GM12878 (cell line): ENCODE results near the gene NNAT. TPM values are rescaled to one million over a fixed set of nuclear protein-coding genes. Genes with fewer than 3 reads are reported as not detected.

Experiments
- ATAC-seq: fragments of 200-7000 bp; cut with Tn5 transposase; 3 replicates; pipeline ENCODE4 v1.9.1; 2020; ENCODE audit warnings: mild to moderate bottlenecking, moderate library complexity
- BruUV-seq: library from RNA; stranded (reverse); fragments of 400-500 nt; replicated peaks from 2 replicates; lab custom pipeline; 2021; lab: Mats Ljungman, UMichigan
- CTCF ChIA-PET: fragments of 300-600 bp; sonication (Branson Sonifier 250); formaldehyde crosslinking; extraction: SDS; loops from one replicate; lab custom pipeline; 2021; ENCODE audit warnings: inconsistent platforms; lab: Yijun Ruan, JAX
- POLR2A ChIA-PET: fragments of 350-600 bp; formaldehyde crosslinking; extraction: SDS; loops from one replicate; lab custom pipeline; 2021; ENCODE audit warnings: inconsistent platforms; lab: Charles Lee
- RAD21 ChIA-PET: fragments of 300-600 bp; sonication (Branson Sonifier 250); formaldehyde crosslinking; loops from one replicate; lab custom pipeline; 2023; ENCODE audit warnings: antibody characterized with exemption; ENCODE audit not compliant: unreplicated experiment; lab: Charles Lee
- SMC1A ChIA-PET: fragments of 300-600 bp; sonication (Branson Sonifier 250); formaldehyde crosslinking; loops from one replicate; lab custom pipeline; 2023; ENCODE audit not compliant: unreplicated experiment, uncharacterized antibody; lab: Charles Lee
- DNase-seq: peaks from one replicate; pipeline ENCODE4 v3.0.0-alpha.2; 2011; ENCODE audit warnings: low read depth, low spot score
- FAIRE-seq: peaks from 3 replicates; lab custom pipeline; 2011; peaks lifted over from hg19 to GRCh38; lab: Jason Lieb, UNC
- H2AFZ ChIP-seq: 2 replicates; pipeline ENCODE4 v1.6.0; 2011; ENCODE audit warnings: low read depth, low read length, control low read depth; ENCODE audit not compliant: control insufficient read depth
- H3K27ac ChIP-seq: 2 replicates; pipeline ENCODE4 v1.5.1; 2011; ENCODE audit warnings: control low read depth; ENCODE audit not compliant: control insufficient read depth, insufficient read depth
- H3K27me3 ChIP-seq, 2 experiments: replicated peaks in 1 of 2; 2 replicates each; pipeline versions ENCODE4 v1.6.0 to v1.6.1; 2011; ENCODE audit warnings: low read length in 1 of 2; ENCODE audit not compliant: control insufficient read depth in 2 of 2, insufficient read depth in 2 of 2
- H3K36me3 ChIP-seq, 2 experiments: 2 replicates each; pipeline ENCODE4 v1.5.1; 2011; ENCODE audit warnings: low read length in 1 of 2; ENCODE audit not compliant: control insufficient read depth in 2 of 2, insufficient read depth in 2 of 2
- H3K4me1 ChIP-seq: 2 replicates; pipeline ENCODE4 v1.6.1; 2011; ENCODE audit warnings: mild to moderate bottlenecking, low read length, moderate library complexity, mixed read lengths; ENCODE audit not compliant: control insufficient read depth, insufficient read depth
- H3K4me2 ChIP-seq: 2 replicates; pipeline ENCODE4 v1.6.0; 2011; ENCODE audit warnings: control low read depth; ENCODE audit not compliant: control insufficient read depth, insufficient read depth
- H3K4me3 ChIP-seq: fragments of 200-600 bp; sonication (generic); 2 replicates; pipeline ENCODE4 v1.5.1; 2016
- H3K79me2 ChIP-seq: 2 replicates; pipeline ENCODE4 v1.6.0; 2011; ENCODE audit warnings: low read length; ENCODE audit not compliant: control insufficient read depth, insufficient read depth
- H3K9ac ChIP-seq: 2 replicates; pipeline ENCODE4 v1.8.0; 2011; ENCODE audit warnings: low read length, control low read depth, mixed read lengths; ENCODE audit not compliant: control insufficient read depth, insufficient read depth
- H3K9me3 ChIP-seq: replicated peaks from 3 replicates; pipeline ENCODE4 v1.5.1; 2011; ENCODE audit warnings: mild to moderate bottlenecking, low read length; ENCODE audit not compliant: control insufficient read depth, insufficient read depth
- H4K20me1 ChIP-seq: 2 replicates; pipeline ENCODE4 v1.6.0; 2011; ENCODE audit not compliant: control insufficient read depth, insufficient read depth
- BCL11A ChIP-seq: IDR thresholded peaks from 2 replicates; pipeline ENCODE4 v1.6.1; 2011; ENCODE audit warnings: low read depth, low read length
- CEBPB ChIP-seq, 2 experiments: fragments of 150-350 bp in 1 of 2; IDR thresholded peaks; 2 replicates each; pipeline ENCODE4 v1.6.1; 2012 to 2014; ENCODE audit warnings: low read depth in 2 of 2, low read length in 2 of 2, borderline replicate concordance in 1 of 2, inconsistent platforms in 1 of 2
- CHD1 ChIP-seq: IDR thresholded peaks from 2 replicates; pipeline ENCODE4 v1.6.1; 2012; ENCODE audit warnings: low read depth, low read length, improper control_type of control experiment
- HDAC2 ChIP-seq: fragments of 200-600 bp; sonication (generic); IDR thresholded peaks from 2 replicates; pipeline ENCODE4 v1.6.1; 2017
- IRF4 ChIP-seq: IDR thresholded peaks from 2 replicates; pipeline ENCODE4 v1.6.1; 2011; ENCODE audit warnings: low read depth, low read length
- JUNB ChIP-seq: IDR thresholded peaks from 2 replicates; pipeline ENCODE4 v1.6.1; 2016; ENCODE audit warnings: antibody characterized with exemption, mild to moderate bottlenecking
- MEF2A ChIP-seq: IDR thresholded peaks from 2 replicates; pipeline ENCODE4 v1.6.1; 2011; ENCODE audit warnings: low read depth, mild to moderate bottlenecking, low read length, moderate library complexity; ENCODE audit not compliant: insufficient read depth
- MXI1 ChIP-seq: fragments of 150-350 bp; IDR thresholded peaks from 2 replicates; pipeline ENCODE4 v1.6.1; 2011; ENCODE audit warnings: low read depth, mild to moderate bottlenecking, inconsistent platforms, low read length, improper control_type of control experiment
- MYB ChIP-seq: fragments of 150-350 bp; IDR thresholded peaks from 2 replicates; pipeline ENCODE4 v1.6.1; 2014; ENCODE audit warnings: mild to moderate bottlenecking, low read depth, low read length, borderline replicate concordance
- NBN ChIP-seq: fragments of 450-650 bp; IDR thresholded peaks from 2 replicates; pipeline ENCODE4 v1.6.1; 2016
- RAD21 ChIP-seq: IDR thresholded peaks from 2 replicates; pipeline ENCODE4 v1.6.1; 2011; ENCODE audit warnings: mild to moderate bottlenecking, low read depth, low read length, moderate library complexity; ENCODE audit not compliant: insufficient read depth
- STAT1 ChIP-seq: fragments of 450-650 bp; conservative IDR thresholded peaks from 2 replicates; pipeline ENCODE4 v1.6.1; 2014; ENCODE audit warnings: antibody characterized with exemption, mild to moderate bottlenecking
- TBL1XR1 ChIP-seq: IDR thresholded peaks from 2 replicates; pipeline ENCODE4 v1.6.1; 2012; ENCODE audit warnings: low read depth, low read length, improper control_type of control experiment
- ZNF24 ChIP-seq: fragments of 450-650 bp; IDR thresholded peaks from 2 replicates; pipeline ENCODE4 v1.6.1; 2017; ENCODE audit warnings: antibody characterized with exemption, mild to moderate bottlenecking
- ZZZ3 ChIP-seq: IDR thresholded peaks from 2 replicates; pipeline ENCODE4 v1.6.1; 2011; ENCODE audit warnings: low read depth; ENCODE audit not compliant: control insufficient read depth, insufficient read length
- WGBS: methylation state at CpG from one replicate; pipeline ENCODE4 v1.1.6; 2016; ENCODE audit warnings: low lambda C conversion rate; ENCODE audit not compliant: insufficient replicate concordance, insufficient coverage; ENCODE audit errors: missing lambda C conversion rate; 5-methylcytosine and 5-hydroxymethylcytosine counted together
- in situ Hi-C: fragments of 300-500 bp; cut with MboI; formaldehyde crosslinking; loops from 9 replicates; pipeline ENCODE4 v1.14.3; 2018; ENCODE audit warnings: mixed read lengths
- intact Hi-C: fragments of 100-400 bp; cut with micrococcal nuclease; formaldehyde crosslinking; loops from one replicate; pipeline ENCODE4 v1.14.2; 2022; ENCODE audit not compliant: unreplicated experiment
- polyA plus RNA-seq, 11 experiments: library from polyadenylated mRNA; depleted of rRNA in 4 of 11; unstranded in 6 of 11; stranded (reverse) in 5 of 11; fragments of >200 nt; fragmentation: Nextera tagmentation in 4 of 11; fragmentation: Illumina TruSeq in 1 of 11; extraction: Ambion mirVana in 4 of 11; extraction: Trizol in 1 of 11; gene quantifications; 1 replicate in 1 of 11; 2 replicates in 10 of 11; pipeline versions ENCODE4 v1.2.1 to v1.2.3, GENCODE V29; 2011 to 2016; ENCODE audit warnings: inconsistent platforms in 2 of 11, missing spikeins in 2 of 11, low read depth in 1 of 11
- total RNA-seq, 4 experiments: library from RNA; depleted of rRNA in 3 of 4; stranded (reverse); fragments of >200 nt in 3 of 4; fragmentation: Illumina TruSeq in 1 of 4; extraction: Trizol in 1 of 4; gene quantifications; 2 replicates each; pipeline versions ENCODE4 v1.2.1 to v1.2.3, GENCODE V29; 2013 to 2021
- TF ChIP-seq, protein P1 (sequence below): fragments of 450-650 bp; conservative IDR thresholded peaks from 2 replicates; pipeline ENCODE4 v1.6.1; 2017; ENCODE audit warnings: mild to moderate bottlenecking, moderate library complexity

The NNAT gene
- total and polyA plus RNA-seq, 10 of the 15 experiments (the other 5 are each of a cell fraction or from before 2014, with no cell fraction given) = 0.22 to 0.99 (median 0.42) TPM; not detected in 7

DNA sequence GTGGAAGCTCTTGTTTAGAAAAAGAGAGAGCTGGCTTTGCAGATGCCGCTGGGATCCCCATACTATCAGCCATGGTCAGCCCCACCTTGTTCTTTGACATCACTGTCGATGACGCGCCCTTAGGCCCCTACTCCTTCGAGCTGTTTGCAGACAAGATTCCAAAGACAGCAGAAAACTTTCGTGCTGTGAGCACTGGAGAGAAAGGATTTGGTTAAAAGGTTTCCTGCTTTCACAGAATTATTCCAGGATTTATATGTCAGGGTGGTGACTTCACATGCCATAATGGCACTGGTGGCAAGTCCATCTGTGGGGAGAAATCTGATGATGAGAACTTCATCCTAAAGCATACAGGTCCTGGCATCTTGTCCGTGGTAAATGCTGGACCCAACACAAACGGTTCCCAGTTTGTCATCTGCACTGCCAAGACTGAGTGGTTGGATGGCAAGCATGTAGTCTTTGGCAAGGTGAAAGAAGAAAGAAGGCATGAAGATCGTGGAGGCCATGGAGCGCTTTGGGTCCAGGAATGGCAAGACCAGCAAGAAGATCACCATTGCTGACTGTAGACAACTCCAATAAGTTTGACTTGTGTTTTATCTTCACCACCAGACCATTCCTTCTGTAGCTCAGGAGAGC lies 9.0 kb downstream of the NNAT start:
- POLR2A ChIA-PET = no interaction called here
- Histone ChIP-seq H3K9ac (no peak overlapping the region), H3K4me1 (peaks cover 21% of the 10 kb centered on the region)
- in situ Hi-C loops = loop anchor here (5.0 kb wide), 3 partner anchors 138 to 333 kb away; no protein-coding TSS in a partner anchor
- no peak for TF ChIP-seq MYB
- no peak for TF ChIP-seq STAT1
- TF ChIP-seq CEBPB (IDR thresholded peaks at IDR 0.05; ENCODE audit: borderline replicate concordance in 1 of 2, low read depth in 2 of 2, low read length in 2 of 2) = no peak
- no peak for TF ChIP-seq ZNF24
- TF ChIP-seq RAD21 = no peak
- TF ChIP-seq ZZZ3 = no peak
- no peak for TF ChIP-seq NBN
- TF ChIP-seq, protein P1, sequence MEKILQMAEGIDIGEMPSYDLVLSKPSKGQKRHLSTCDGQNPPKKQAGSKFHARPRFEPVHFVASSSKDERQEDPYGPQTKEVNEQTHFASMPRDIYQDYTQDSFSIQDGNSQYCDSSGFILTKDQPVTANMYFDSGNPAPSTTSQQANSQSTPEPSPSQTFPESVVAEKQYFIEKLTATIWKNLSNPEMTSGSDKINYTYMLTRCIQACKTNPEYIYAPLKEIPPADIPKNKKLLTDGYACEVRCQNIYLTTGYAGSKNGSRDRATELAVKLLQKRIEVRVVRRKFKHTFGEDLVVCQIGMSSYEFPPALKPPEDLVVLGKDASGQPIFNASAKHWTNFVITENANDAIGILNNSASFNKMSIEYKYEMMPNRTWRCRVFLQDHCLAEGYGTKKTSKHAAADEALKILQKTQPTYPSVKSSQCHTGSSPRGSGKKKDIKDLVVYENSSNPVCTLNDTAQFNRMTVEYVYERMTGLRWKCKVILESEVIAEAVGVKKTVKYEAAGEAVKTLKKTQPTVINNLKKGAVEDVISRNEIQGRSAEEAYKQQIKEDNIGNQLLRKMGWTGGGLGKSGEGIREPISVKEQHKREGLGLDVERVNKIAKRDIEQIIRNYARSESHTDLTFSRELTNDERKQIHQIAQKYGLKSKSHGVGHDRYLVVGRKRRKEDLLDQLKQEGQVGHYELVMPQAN = no peak
- TF ChIP-seq CHD1 = no peak
- TF ChIP-seq JUNB = no peak
- TF ChIP-seq BCL11A = no peak
- TF ChIP-seq IRF4 = no peak
- no peak for TF ChIP-seq MEF2A
- no peak for TF ChIP-seq TBL1XR1
- TF ChIP-seq MXI1 = no peak
- TF ChIP-seq HDAC2 = no peak
- TF ChIP-seq, all 136 proteins: peak for 0
- 84% methylated on average over 10 of the region's 10 CpGs for WGBS
- intact Hi-C loops = no loop called here
- ChIA-PET RAD21 (interaction anchor here (0.6 to 11.5 kb wide), 4 partner anchors 147 to 261 kb away, joined by 3 to 119 read pairs (median 4); no protein-coding TSS in a partner anchor), CTCF (interaction anchor here (0.7 to 13.5 kb wide), 5 partner anchors 34 to 335 kb away, joined by 3 to 282 read pairs (median 8); no protein-coding TSS in a partner anchor), SMC1A (interaction anchor here (0.7 to 7.2 kb wide), 5 partner anchors 14 to 335 kb away, joined by 3 to 129 read pairs (median 3); no protein-coding TSS in a partner anchor)
- Histone ChIP-seq H3K36me3 (no peaks in the 10 kb centered on the region), H4K20me1 (peaks cover 7% of the 10 kb centered on the region; the same call in 1 of the 2 replicates), H3K4me2 (no peak overlapping the region), H3K27ac (no peak overlapping the region), H3K4me3 (no peak overlapping the region), H3K9me3 (no peaks in the 10 kb centered on the region), H3K27me3 (no peaks in the 10 kb centered on the region), H2AFZ (no peak overlapping the region), H3K79me2 (peaks cover 25% of the 10 kb centered on the region)
- DNase-seq (no peak), ATAC-seq (no peak), FAIRE-seq (no peak)
- no TSS peak for BruUV-seq
